ENCODE data around the gene GRHL3. TPM values are rescaled to one million over a fixed set of nuclear protein-coding genes. Genes with fewer than 3 reads are reported as not detected.

GRHL3 gene
- total RNA-seq, 2 donors from 2014 or later, result 0.54 to 1.3 TPM

- TF ChIP-seq CTCF (IDR thresholded peaks at IDR 0.05), result no peak
- H3K27ac ChIP-seq, result no peak overlapping the region
- DNase-seq (ENCODE audit: low spot score), result no peak
- no peaks in the 10 kb centered on the region for H3K4me1 ChIP-seq (ENCODE audit: control insufficient read depth in 1 of 2, low read depth in 2 of 2)
- no peaks in the 10 kb centered on the region for H3K9me3 ChIP-seq
- no peak overlapping the region for H3K4me3 ChIP-seq
- no peaks in the 10 kb centered on the region for H3K27me3 ChIP-seq (replicated peaks; ENCODE audit: insufficient read depth)
- H3K36me3 ChIP-seq, result no peaks in the 10 kb centered on the region
- ATAC-seq (ENCODE audit: insufficient number of reproducible peaks, low FRiP score, low read depth), result no peak
These were observed 21.3 kb upstream of the GRHL3 start for GRCh38 chr1:24297852-24298232.

- H3K27ac ChIP-seq, result no peak overlapping the region
- no peak overlapping the region for H3K4me3 ChIP-seq
- DNase-seq (ENCODE audit: low spot score), result no peak
- no peak for ATAC-seq (ENCODE audit: insufficient number of reproducible peaks, low FRiP score, low read depth)
- H3K27me3 ChIP-seq (replicated peaks; ENCODE audit: insufficient read depth), result no peaks in the 10 kb centered on the region
- no peaks in the 10 kb centered on the region for H3K36me3 ChIP-seq
- no peak for TF ChIP-seq CTCF (IDR thresholded peaks at IDR 0.05)
- H3K4me1 ChIP-seq (ENCODE audit: control insufficient read depth in 1 of 2, low read depth in 2 of 2), result no peaks in the 10 kb centered on the region
- no peaks in the 10 kb centered on the region for H3K9me3 ChIP-seq
These were observed 20.6 kb upstream of the GRHL3 start for GRCh38 chr1:24298606-24299005.

GRCh38 chr1:24299901-24300300 is 19.3 kb upstream of the GRHL3 start:
- Histone ChIP-seq H3K27ac (no peak overlapping the region), H3K27me3 (replicated peaks; ENCODE audit: insufficient read depth) (no peaks in the 10 kb centered on the region), H3K4me3 (no peak overlapping the region), H3K4me1 (ENCODE audit: control insufficient read depth in 1 of 2, low read depth in 2 of 2) (no peaks in the 10 kb centered on the region), H3K9me3 (no peaks in the 10 kb centered on the region), H3K36me3 (no peaks in the 10 kb centered on the region)
- no peak for DNase-seq (ENCODE audit: low spot score)
- ATAC-seq (ENCODE audit: insufficient number of reproducible peaks, low FRiP score, low read depth), result no peak
- TF ChIP-seq CTCF (IDR thresholded peaks at IDR 0.05), result no peak

GRCh38 chr1:24300971-24301784 is 18.0 kb upstream of the GRHL3 start:
- H3K9me3 ChIP-seq, result no peaks in the 10 kb centered on the region
- H3K36me3 ChIP-seq, result no peaks in the 10 kb centered on the region
- no peak for TF ChIP-seq CTCF (IDR thresholded peaks at IDR 0.05)
- H3K4me3 ChIP-seq, result no peak overlapping the region
- no peaks in the 10 kb centered on the region for H3K27me3 ChIP-seq (replicated peaks; ENCODE audit: insufficient read depth)
- ATAC-seq (ENCODE audit: insufficient number of reproducible peaks, low FRiP score, low read depth) (no peak), DNase-seq (ENCODE audit: low spot score) (no peak)
- no peaks in the 10 kb centered on the region for H3K4me1 ChIP-seq (ENCODE audit: control insufficient read depth in 1 of 2, low read depth in 2 of 2)
- no peak overlapping the region for H3K27ac ChIP-seq

GRCh38 chr1:24301785-24302175 is 17.4 kb upstream of the GRHL3 start:
- DNase-seq (ENCODE audit: low spot score), result no peak
- Histone ChIP-seq H3K9me3 (no peaks in the 10 kb centered on the region), H3K27ac (no peak overlapping the region), H3K27me3 (replicated peaks; ENCODE audit: insufficient read depth) (no peaks in the 10 kb centered on the region), H3K36me3 (no peaks in the 10 kb centered on the region), H3K4me3 (no peak overlapping the region), H3K4me1 (ENCODE audit: control insufficient read depth in 1 of 2, low read depth in 2 of 2) (no peaks in the 10 kb centered on the region)
- no peak for ATAC-seq (ENCODE audit: insufficient number of reproducible peaks, low FRiP score, low read depth)
- no peak for TF ChIP-seq CTCF (IDR thresholded peaks at IDR 0.05)
